NCI-H1048 (cell line): ENCODE results near the gene CD274.
"Not testable (repeated sequence)": the region's sequence is repeated elsewhere in the genome, so short reads cannot be mapped to it uniquely, and the experiment has no call there.

ENCODE experiments used
- DNase-seq: peaks from one replicate; lab custom pipeline; 2025; lab: John Stamatoyannopoulos, UW

The CD274 gene

GRCh38 chr9:5466766-5467165 is 16.4 kb downstream of the CD274 start:
- DNase-seq: no peak

DNA sequence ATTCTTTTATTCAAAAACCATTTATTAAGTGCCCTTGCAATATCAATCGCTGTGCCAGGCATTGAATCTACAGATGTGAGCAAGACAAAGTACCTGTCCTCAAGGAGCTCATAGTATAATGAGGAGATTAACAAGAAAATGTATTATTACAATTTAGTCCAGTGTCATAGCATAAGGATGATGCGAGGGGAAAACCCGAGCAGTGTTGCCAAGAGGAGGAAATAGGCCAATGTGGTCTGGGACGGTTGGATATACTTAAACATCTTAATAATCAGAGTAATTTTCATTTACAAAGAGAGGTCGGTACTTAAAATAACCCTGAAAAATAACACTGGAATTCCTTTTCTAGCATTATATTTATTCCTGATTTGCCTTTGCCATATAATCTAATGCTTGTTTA is 18.5 kb downstream of the CD274 start:
- DNase-seq: no peak

- DNase-seq: no peak
These were observed 19.8 kb downstream of the CD274 start for GRCh38 chr9:5470122-5470521.

GRCh38 chr9:5470816-5471215 is 20.5 kb downstream of the CD274 start:
- no peak for DNase-seq

- DNase-seq: not testable (repeated sequence)
These were observed 25.3 kb downstream of the CD274 start for GRCh38 chr9:5475611-5476010.

GRCh38 chr9:5478206-5478605 is 27.9 kb downstream of the CD274 start:
- DNase-seq: no peak

DNA sequence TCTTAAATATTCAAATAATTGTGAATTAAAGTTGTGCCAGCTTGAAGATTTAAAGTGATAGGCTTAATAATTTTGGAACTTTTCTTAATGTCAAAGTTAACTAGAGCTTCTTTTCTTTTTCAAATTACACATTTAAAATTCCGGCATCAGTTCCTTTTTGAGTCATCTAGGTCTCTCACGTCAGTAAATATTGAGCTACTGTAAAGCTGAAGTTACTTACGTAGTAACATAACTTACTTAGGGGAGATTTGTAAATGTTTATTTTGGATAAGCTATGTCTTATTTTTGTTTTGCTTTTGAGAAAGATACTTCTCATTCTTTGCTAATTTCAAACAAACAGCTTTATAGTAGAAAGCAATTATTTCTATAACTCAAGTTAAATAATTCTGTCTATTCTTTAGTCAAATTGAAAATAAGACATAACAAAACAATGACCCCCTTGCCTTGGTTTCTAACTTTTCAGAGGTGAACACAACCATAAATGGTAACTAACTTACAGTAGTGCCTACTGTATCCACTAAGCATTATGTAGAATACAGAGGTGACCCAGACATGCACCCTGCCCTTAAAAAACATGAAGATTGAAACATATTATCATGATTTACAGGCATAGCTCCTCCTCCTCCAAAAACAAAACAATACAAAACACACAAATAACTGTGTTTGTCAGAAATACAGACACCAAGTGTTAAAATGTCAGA is 29.8 kb downstream of the CD274 start:
- no peak for DNase-seq

GRCh38 chr9:5480919-5481318 is 30.6 kb downstream of the CD274 start:
- DNase-seq: no peak

DNA sequence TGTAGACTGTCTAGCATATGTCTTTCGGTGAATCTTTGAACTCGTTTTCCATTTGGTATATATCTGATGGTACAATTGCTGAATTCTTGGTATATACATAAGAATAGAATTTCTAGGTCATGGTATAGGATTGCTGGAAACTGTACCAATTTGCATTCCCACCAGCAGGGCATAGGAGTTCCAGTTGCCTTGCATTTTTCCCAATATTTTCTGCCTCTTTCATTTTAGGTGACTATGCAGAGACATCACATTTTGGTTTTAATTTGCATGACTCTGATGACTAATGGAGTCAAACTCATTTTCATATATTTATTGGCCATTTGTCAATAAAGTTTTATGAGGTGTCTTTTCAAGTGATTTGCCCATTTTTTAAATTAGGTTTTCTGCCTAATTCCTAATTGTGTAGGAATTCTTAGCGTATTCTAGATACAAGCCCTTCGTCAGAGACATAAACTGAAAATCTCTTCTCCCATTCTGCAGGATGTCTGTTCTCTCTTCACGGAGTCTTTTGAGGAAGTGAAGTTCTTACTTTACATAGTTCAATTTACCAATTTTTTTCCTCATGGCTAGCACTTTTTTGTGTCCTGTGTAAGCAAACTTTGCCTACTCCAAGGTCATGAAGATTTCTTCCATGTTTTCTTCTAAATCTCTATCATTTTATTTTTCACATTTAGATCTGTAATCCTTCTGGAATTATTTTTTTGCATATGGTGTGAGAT is 31.1 kb downstream of the CD274 start:
- DNase-seq: no peak

- DNase-seq: no peak
These were observed 31.9 kb downstream of the CD274 start for GRCh38 chr9:5482194-5482593.

- no peak for DNase-seq
These were observed 33.0 kb downstream of the CD274 start for GRCh38 chr9:5483306-5483705.

- no peak for DNase-seq
These were observed 35.2 kb downstream of the CD274 start for GRCh38 chr9:5485378-5486085.

- DNase-seq: no peak
These were observed 36.6 kb downstream of the CD274 start for GRCh38 chr9:5486988-5487387.

- no peak for DNase-seq
These were observed 38.1 kb downstream of the CD274 start for GRCh38 chr9:5488221-5489008.

- DNase-seq: no peak
These were observed 39.5 kb downstream of the CD274 start for GRCh38 chr9:5489630-5490490.

DNA sequence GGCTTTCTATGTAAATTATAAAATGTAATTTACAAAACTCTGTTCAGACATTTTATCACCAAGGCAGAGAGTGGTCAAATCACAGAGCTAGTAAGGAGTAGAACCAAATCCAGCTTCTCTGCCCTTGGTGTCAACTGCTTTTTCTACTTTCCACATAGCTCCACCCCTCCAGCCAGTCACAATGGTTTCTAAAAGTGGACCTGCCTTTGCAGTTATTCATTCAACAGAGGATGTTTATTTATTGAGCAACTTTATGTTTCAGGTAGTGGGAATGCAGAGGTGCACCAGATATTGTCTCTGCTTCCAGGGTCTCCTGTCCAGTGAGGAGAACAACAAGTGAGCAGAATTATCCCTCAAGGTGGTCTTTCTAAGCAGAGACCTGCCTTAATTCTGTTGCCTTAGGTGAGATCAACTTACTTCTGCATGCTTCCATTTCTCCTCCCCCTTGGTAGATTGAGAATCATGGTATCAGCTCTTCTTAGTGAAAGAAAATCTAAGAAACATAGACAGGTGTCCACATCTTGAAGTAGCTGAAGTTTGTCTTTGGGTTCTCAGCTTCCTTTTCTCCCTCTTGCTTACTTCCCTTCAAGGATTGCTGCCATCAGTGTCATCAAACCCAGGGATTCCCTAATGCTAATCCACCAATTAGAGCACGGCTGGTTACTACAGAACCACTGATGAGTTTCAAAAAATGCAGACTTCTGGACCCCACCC is 42.8 kb downstream of the CD274 start:
- DNase-seq: no peak

DNA sequence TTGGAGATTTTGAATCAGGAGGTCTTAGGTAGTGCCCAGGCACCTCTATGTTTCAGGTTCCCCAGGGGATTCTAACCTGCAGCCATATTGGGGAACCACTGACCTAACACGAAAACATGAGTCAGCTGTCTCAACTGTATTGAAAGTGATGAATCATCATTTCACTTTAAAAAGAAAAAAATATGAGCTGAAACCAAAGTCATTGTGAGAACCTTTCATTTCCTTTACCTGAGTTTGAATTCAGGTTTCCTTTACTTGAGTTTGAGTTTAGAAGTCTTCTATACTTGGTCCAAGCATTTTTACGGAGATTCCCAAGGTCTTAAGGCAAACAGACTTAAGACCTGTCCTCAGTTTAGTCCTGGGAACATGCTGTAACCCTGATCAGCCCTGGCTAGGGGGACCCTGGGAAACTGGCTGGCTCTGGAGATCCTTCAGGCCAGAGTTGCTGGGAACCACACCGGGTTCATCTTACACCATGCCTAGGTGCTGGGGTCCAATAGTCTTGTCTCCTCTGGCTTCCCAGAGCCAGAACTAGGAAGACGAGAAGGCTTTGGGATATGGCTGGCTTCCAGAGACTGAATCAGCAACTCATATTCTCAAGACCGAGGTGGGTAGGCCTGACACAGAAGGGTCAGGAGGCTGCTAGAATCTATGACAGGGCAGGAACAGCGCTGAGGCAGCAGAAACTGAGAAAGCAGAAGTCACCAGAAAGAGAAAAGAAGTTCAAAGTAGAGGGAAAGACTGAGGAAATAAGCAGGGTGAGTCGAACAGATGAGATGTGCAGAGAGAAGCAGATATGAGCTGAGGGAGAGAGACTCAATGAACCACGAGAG is 43.6 kb downstream of the CD274 start:
- DNase-seq: no peak

GRCh38 chr9:5494765-5495164 is 44.4 kb downstream of the CD274 start:
- not testable (repeated sequence) for DNase-seq

DNA sequence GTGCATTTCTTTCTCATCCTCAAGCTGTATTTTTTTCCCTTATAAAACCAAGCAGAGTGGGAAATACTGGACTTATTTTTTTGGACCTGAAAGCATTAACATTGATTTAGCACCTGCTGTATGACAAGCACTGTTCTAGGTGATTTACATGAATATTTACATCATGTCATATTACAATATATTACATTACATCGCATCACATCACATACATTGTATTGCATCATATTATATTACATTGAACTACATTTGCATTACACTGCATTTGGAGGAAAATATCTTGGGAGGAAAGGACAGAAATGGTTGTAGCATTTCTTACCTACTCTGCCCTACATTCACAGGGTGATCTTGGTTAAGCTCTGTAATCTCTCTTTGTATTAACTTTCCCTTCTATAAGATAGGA is 48.8 kb downstream of the CD274 start:
- no peak for DNase-seq

- no peak for DNase-seq
These were observed 49.6 kb downstream of the CD274 start for GRCh38 chr9:5499889-5500398.
